Spinal cord (tissue), 10 donors: ENCODE data around the gene GRIP2. TPM values are rescaled to one million over a fixed set of nuclear protein-coding genes. Genes with fewer than 3 reads are reported as not detected.

Source experiments
- DNase-seq, 6 donors: peaks; one replicate each; pipeline versions ENCODE4 v3.0.0 to v3.0.0-alpha.2; 2013 to 2015; ENCODE audit warnings: low spot score in 6 of 6, low read depth in 4 of 6
- H3K27ac ChIP-seq: one replicate; pipeline ENCODE4 v1.5.1; 2013; ENCODE audit warnings: low read depth, low read length, control low read depth
- H3K27me3 ChIP-seq: one replicate; pipeline ENCODE4 v1.6.1; 2013; ENCODE audit warnings: low read length; ENCODE audit not compliant: control insufficient read depth, insufficient read depth
- H3K36me3 ChIP-seq: one replicate; pipeline ENCODE4 v1.6.1; 2013; ENCODE audit warnings: low read length; ENCODE audit not compliant: control insufficient read depth, insufficient read depth
- H3K4me1 ChIP-seq: one replicate; pipeline ENCODE4 v1.6.1; 2013; ENCODE audit warnings: low read length; ENCODE audit not compliant: control insufficient read depth, insufficient read depth
- H3K4me3 ChIP-seq: one replicate; pipeline ENCODE4 v1.5.1; 2013; ENCODE audit warnings: low read depth, low read length, control low read depth
- H3K9me3 ChIP-seq: one replicate; pipeline ENCODE4 v1.6.1; 2013; ENCODE audit warnings: low read length; ENCODE audit not compliant: control insufficient read depth, insufficient read depth
- whole genome bisulfite sequencing: methylation state at CpG from one replicate; pipeline ENCODE4 v1.1.5; 2013; ENCODE audit warnings: missing lambda C conversion rate; ENCODE audit not compliant: insufficient coverage; 5-methylcytosine and 5-hydroxymethylcytosine counted together
- polyA plus RNA-seq, 2 donors: library from polyadenylated mRNA; unstranded; fragments of 120-200 nt; gene quantifications; one replicate each; pipeline ENCODE4 v1.2.1, GENCODE V29; 2013; ENCODE audit not compliant: insufficient read length in 2 of 2
- total RNA-seq, 2 donors: library from RNA; depleted of rRNA in 1 of 2; stranded (reverse); fragments of 120-200 nt in 1 of 2; fragments of >200 nt in 1 of 2; gene quantifications; one replicate each; pipeline versions ENCODE4 v1.2.3 to v1.2.4, GENCODE V29; 2013 to 2014
- donor health status: healthy.

Gene GRIP2
- total and polyA plus RNA-seq, 4 donors, result 6.0 to 24.2 (median 12.9) TPM

DNA sequence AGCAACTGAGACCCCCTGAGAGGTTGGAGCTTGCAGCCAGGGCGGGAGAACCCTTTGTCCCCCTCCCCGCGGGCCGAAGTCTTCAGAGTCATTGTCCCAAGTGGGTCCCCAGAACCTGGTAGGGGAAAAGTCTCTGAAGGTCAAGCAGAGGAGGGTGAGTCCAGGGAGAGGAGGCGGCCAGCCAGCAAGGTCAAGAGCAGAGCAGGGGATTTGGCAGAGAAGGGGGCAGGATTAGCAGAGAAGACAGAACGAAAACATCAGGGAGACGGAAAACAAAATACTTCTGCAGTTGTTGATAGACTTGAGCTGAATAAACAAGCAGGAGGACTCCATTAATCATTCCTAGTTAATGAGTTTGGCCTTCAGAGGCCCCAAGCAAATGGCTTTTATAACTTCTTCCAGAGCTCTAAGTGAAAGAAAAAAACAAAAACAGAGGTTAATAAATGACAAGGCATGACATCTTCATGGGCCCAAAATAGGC lies 66.7 kb downstream of the GRIP2 start:
- Histone ChIP-seq H3K27me3 (no peaks in the 10 kb centered on the region), H3K36me3 (peaks cover 59% of the 10 kb centered on the region), H3K4me3 (no peak overlapping the region), H3K9me3 (no peaks in the 10 kb centered on the region), H3K4me1 (peaks cover 17% of the 10 kb centered on the region), H3K27ac (no peak overlapping the region)
- DNase-seq, result peak in 1 of 6 donors; percentile 31
- 63% methylated on average over 7 of the region's 7 CpGs for WGBS

DNA sequence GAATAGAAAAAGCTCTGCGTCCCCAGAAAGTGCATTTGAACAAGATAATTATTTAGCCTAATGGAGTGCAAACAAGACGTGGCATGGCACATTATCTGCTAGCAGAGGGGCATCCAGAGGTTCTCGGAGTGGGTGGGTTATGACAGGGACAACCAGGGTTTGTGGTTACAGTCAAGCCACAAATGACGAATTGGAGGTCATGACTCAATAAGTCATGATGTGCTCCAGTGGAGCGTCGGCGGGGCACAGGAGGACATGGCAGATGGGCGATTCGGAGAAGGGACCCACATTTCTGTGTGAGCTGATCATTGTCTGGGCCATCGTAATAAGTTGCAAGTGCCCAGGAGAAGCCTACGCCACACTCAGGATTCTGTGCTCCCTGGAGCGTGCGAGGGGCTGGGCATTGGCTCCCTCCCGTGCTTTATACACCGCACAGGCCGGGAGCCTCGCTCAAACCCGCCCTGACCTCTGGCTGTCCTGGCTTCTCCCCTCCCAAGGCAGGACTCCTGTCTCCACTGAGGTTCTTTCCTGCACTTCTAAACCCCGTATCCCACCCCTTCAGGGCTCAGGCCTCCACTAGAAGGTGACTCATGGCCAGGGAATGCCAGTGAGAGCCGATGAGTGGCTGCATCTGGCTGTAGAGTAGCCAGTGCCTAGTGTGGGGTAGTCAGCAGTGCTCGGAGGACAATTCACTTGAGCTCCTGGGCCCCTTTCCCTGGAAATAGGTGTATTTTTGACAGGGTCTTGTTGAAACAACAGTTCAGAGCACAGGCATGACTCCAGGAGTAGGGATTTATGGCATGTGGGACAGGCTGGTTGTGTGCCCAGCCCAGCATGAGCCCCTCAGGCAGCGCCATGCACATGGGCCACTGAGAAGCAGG lies 67.4 kb downstream of the GRIP2 start:
- H3K4me3 ChIP-seq, result no peak overlapping the region
- peaks cover 58% of the 10 kb centered on the region for H3K36me3 ChIP-seq
- peaks cover 17% of the 10 kb centered on the region for H3K4me1 ChIP-seq
- H3K27ac ChIP-seq, result no peak overlapping the region
- 86% methylated on average over 20 of the region's 22 CpGs for WGBS
- no peaks in the 10 kb centered on the region for H3K9me3 ChIP-seq
- no peaks in the 10 kb centered on the region for H3K27me3 ChIP-seq
- DNase-seq, result no peak

DNA sequence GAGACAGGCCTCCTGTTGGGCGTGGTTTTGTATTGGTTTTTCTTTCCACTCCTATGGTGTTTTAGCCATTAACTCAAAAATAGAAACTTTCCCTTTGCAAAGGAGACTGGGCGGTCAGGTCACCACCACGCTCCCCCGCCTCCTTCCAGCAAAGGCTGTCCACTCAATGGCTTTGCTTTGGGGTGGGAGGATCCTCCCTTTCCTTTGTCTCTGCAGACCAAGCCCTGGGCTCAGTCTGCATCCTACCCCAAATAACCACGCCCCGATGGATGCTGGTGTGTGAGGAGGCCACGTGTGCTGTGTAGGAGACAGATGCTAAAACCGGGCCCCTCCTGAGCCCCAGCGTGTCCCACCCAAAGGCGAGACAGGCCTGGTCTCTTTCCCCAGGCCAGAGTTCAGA lies 68.5 kb downstream of the GRIP2 start:
- H3K9me3 ChIP-seq, result no peaks in the 10 kb centered on the region
- H3K4me3 ChIP-seq, result no peak overlapping the region
- H3K4me1 ChIP-seq, result peaks cover 17% of the 10 kb centered on the region
- H3K36me3 ChIP-seq, result peaks cover 57% of the 10 kb centered on the region
- WGBS, result 89% methylated on average over 4 of the region's 10 CpGs
- H3K27ac ChIP-seq, result no peak overlapping the region
- no peaks in the 10 kb centered on the region for H3K27me3 ChIP-seq
- no peak for DNase-seq

DNA sequence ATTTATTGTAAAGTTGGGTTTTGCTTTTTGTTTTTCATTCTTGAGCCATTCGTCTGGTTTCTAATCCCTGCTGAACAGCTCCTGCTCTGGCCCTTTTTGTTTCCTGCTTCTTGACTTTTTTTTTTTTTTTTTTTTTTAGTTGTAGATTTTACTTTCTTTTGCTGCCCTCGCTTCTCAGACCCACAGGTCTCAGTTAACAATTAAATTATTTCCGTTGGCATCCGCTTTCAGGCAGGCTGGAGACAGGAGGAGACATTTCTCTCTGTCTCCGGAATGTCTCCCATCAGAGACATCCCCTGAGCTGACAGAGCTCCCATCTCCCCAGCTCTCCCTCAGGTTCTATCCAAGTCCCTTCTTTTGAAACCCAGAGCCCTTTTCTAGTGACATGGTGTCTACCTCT lies 69.1 kb downstream of the GRIP2 start:
- Histone ChIP-seq H3K27me3 (no peaks in the 10 kb centered on the region), H3K27ac (no peak overlapping the region), H3K4me1 (peaks cover 17% of the 10 kb centered on the region), H3K36me3 (peaks cover 61% of the 10 kb centered on the region), H3K4me3 (no peak overlapping the region), H3K9me3 (no peaks in the 10 kb centered on the region)
- DNase-seq, result no peak
- WGBS, result 97% methylated on average over 3 of the region's 5 CpGs

DNA sequence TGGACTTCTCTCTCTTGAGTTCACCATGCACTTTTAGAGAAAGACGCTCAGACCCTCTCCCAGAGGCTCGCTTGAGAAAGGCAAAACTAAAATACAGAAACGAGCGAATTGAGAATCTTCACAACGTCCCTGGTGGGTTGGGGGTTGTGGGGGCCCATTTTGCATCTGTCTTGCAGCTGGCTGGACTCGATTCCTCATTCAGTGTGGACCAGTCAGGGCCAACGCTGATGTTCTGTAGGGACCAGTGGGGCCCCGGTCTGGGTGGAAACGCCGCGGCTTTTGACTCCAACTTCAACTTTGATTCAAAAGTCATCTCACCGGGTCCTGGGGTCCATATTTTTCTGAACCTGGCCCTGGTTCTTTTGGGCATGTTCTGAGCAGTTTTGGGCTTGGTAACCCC lies 69.7 kb downstream of the GRIP2 start:
- H3K27me3 ChIP-seq, result no peaks in the 10 kb centered on the region
- H3K4me3 ChIP-seq, result no peak overlapping the region
- peaks cover 17% of the 10 kb centered on the region for H3K4me1 ChIP-seq
- 95% methylated on average over 12 of the region's 12 CpGs for WGBS
- no peaks in the 10 kb centered on the region for H3K9me3 ChIP-seq
- H3K27ac ChIP-seq, result no peak overlapping the region
- DNase-seq, result no peak
- peaks cover 61% of the 10 kb centered on the region for H3K36me3 ChIP-seq

DNA sequence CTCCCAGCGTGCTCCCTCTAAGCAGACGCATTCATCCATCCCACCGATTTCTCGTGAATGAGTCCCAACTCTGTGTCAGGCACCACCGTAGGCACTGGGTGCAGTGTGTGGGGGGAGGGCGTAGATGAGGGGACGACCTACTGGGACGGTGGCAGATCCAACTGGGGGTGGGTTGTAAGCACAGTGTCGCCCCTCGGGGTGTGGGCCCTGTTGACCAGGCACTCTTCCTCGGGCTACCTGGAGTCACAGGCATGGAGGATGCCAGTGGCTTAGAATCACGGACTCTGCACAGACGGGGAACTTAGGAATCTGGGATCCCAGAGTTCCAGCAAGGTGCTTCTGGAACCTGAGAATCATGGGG lies 71.5 kb downstream of the GRIP2 start:
- peaks cover 12% of the 10 kb centered on the region for H3K4me1 ChIP-seq
- WGBS, result 88% methylated on average over 11 of the region's 13 CpGs
- no peaks in the 10 kb centered on the region for H3K9me3 ChIP-seq
- DNase-seq, result no peak
- no peak overlapping the region for H3K27ac ChIP-seq
- H3K27me3 ChIP-seq, result no peaks in the 10 kb centered on the region
- peaks cover 64% of the 10 kb centered on the region for H3K36me3 ChIP-seq
- H3K4me3 ChIP-seq, result no peak overlapping the region

DNA sequence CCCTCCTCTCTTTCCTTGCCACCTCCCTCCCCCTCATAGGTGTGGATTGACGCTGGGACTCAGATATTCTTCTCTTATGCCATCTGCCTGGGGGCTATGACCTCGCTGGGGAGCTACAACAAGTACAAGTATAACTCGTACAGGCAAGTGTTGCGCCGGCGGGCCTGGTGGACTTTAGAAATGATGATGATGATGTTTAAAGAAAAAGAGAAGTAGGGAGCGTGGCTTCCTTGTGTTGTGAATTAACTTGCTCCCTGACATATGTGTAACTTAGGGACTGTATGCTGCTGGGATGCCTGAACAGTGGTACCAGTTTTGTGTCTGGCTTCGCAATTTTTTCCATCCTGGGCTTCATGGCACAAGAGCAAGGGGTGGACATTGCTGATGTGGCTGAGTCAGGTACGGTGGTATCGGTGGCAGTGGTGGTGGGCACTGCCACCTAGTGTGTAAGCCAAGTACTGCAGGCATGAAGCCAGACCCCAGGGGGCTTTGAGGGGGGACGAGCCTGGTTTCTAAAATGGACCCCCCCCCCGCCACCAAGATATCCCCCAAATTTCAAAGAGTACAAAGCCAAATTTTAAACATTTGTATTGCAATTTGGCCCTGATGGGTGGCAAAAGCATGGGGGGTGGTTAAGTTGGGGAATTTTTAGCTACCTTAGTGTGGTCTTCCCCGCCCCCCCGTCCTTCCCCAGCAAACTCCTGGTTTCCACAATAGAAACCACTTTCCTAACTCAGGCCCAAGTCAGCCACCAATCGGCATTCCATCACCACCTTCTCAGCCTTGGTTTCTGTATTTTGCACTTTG lies 72.1 kb downstream of the GRIP2 start:
- no peak overlapping the region for H3K27ac ChIP-seq
- H3K36me3 ChIP-seq, result peaks cover 64% of the 10 kb centered on the region
- 81% methylated on average over 7 of the region's 15 CpGs for WGBS
- H3K4me1 ChIP-seq, result peaks cover 6% of the 10 kb centered on the region
- DNase-seq, result peak in 3 of 6 donors; percentile 39 to 85 (median 71)
- no peaks in the 10 kb centered on the region for H3K9me3 ChIP-seq
- H3K27me3 ChIP-seq, result no peaks in the 10 kb centered on the region
- no peak overlapping the region for H3K4me3 ChIP-seq

DNA sequence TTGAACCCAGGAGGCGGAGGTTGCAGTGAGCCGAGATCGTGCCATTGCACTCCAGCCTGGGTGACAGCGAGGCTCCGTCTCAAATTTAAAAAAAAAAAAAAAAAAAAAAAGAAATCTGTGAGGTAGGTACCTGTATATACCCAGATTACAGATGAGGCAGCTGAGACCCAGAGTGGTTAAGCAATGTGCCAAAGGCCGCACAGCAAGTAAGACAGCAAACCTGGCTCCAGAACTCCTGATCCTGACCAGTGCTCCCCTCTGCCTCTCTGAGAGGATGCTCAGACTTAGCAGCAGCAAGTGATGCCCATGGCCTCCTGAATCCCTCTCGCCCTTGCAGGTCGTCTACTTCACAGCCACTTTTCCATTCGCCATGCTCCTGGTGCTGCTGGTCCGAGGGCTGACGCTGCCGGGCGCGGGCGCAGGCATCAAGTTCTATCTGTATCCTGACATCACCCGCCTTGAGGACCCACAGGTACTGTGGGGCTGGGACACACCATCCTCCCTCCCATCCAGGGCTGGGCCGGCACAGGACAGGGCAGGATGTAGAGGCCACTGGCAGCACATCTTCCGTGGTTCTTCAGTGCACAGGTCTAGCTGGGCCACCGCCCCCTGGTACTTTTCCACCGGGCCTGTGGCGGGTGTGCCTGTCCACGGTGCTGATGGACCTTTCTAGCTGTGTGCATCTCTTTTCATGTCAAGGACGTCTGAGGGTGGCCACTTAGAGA lies 73.8 kb downstream of the GRIP2 start:
- DNase-seq, result no peak
- H3K27me3 ChIP-seq, result no peaks in the 10 kb centered on the region
- H3K4me3 ChIP-seq, result no peak overlapping the region
- no peak overlapping the region for H3K27ac ChIP-seq
- H3K9me3 ChIP-seq, result no peaks in the 10 kb centered on the region
- peaks cover 65% of the 10 kb centered on the region for H3K36me3 ChIP-seq
- peaks cover 8% of the 10 kb centered on the region for H3K4me1 ChIP-seq
- WGBS, result 94% methylated on average over 17 of the region's 23 CpGs

DNA sequence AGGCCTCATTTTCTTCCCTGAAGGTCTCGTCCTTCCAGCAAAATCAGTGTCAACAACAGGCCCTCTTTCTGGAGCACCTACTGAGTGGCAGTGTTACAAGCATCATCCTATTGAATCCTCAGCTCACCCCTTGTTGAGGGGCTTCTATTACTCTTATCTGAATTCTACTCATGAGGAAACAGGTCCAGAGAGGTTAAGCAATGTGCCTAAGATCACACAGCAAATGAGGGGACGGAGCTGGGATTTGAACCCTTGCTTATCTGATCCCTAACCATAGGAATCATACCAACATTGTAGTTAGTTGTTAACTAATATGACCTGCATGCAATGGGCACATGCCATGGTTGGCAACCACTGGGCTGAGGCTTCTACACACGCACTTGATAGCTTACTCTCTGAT lies 74.7 kb downstream of the GRIP2 start:
- Histone ChIP-seq H3K27me3 (no peaks in the 10 kb centered on the region), H3K36me3 (peaks cover 71% of the 10 kb centered on the region), H3K9me3 (no peaks in the 10 kb centered on the region), H3K27ac (no peak overlapping the region), H3K4me3 (no peak overlapping the region), H3K4me1 (peaks cover 17% of the 10 kb centered on the region)
- 100% methylated on average over 2 of the region's 3 CpGs for WGBS
- no peak for DNase-seq
